Epidermal melanocyte (primary cell): ENCODE measurements around the gene MPIG6B.

ENCODE experiments used
- DNase-seq: peaks from one replicate; pipeline ENCODE4 v3.0.0; 2011; ENCODE audit warnings: low spot score; ENCODE audit not compliant: insufficient read length

MPIG6B gene

GRCh38 chr6:31720196-31720770 is 2.9 kb upstream of the MPIG6B start:
- DNase-seq = no peak

- DNase-seq = no peak
Observed at GRCh38 chr6:31721351-31722020, 1.7 kb upstream of the MPIG6B start, which contains the start of gene LY6G6C. Gene LY6G6C, minus strand, starts transcription at chr6:31721746. Its CDS starts 67 bp downstream, at chr6:31721679.

DNA sequence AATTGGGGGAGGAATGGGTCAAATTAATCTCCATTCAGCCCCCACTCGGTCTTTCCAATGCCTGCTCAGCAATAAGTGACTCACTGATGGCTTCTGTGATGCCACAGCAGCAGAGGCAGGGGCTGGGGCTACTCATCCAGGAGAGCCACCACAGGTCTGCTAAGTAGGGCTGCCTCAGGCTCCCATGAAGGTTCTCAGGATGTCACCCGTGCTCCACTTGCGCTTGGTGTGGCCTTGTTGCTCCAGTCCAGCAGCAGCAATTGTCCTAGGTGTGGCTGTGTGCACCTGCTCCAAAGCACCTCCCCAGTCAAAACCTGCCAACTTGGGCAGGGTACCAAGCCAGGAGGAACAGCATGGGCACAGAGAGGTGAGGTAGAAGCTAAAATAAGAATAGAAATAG is 1.0 kb upstream of the MPIG6B start:
- DNase-seq = no peak

GRCh38 chr6:31723980-31724691 is 963 bp downstream of the MPIG6B start:
- no peak for DNase-seq

DNA sequence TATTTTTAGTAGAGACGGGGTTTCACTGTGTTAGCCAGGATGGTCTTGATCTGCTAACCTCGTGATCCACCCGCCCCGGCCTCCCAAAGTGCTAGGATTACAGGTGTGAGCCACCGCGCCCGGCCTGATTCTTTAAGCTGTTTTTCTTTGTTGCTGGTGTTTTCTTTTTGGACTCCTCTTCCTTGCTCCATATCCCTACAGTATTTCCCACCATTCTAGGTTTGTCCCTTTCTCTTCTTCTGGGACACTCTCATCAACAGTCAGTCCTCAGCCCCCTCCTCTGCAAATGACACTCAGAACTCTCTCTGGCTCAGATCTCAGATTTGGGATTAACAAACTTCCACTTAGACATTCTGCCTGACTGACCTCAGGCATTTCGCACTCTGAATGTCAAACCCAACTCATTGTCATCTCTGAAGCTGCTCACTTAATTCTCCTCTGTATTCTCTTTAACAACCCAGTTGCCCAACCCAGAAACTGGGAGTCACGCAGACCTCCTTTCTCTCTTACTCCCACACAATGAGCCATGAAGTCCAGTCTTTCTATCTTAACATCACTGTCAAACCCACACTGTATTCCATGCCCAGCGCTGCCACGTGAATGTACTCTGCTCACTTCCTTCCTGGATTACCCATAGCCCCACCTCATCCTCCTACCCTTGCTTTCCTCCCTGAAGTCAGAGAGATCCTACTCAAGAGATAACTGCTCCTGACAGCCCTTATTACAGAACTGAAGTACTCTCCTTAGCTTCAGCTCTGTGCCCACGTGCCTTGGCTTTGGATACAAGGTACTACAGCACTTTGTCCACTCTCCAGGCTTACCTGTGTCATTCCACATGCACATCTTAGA is 2.6 kb downstream of the MPIG6B start:
- DNase-seq = no peak

DNA sequence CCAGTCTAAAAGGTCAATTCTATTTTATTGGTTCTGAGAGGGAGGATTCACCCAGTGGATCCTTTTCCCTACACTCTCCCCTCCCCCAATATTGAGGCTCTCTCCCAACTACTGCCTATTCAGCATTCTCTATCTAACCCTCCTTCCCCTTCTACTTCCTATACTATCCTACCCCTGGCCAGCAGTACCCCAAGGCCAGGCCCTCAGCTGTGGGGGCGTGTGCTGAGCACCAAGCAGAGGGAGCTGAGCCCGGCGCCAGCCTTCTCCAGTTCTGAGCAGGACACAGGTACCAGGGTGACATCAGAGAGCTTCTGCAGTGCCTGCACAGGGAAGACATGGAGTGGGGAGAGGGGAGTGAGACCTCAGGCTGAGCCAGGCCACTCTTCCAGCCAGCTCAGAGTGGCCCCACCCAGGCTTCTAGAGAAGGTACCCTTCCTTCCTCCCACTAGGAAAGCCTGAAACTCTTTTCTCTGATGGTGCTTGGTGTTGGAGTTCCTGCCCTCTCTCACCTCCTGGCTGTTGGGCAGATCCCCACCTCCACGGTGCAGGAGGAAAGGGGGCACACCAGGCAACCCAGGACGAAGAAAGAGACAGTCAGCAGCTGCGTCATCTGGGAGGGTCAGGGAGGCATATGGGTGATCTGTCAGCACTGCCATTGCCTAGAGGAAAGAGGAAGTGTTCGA is 4.0 kb downstream of the MPIG6B start:
- no peak for DNase-seq

DNA sequence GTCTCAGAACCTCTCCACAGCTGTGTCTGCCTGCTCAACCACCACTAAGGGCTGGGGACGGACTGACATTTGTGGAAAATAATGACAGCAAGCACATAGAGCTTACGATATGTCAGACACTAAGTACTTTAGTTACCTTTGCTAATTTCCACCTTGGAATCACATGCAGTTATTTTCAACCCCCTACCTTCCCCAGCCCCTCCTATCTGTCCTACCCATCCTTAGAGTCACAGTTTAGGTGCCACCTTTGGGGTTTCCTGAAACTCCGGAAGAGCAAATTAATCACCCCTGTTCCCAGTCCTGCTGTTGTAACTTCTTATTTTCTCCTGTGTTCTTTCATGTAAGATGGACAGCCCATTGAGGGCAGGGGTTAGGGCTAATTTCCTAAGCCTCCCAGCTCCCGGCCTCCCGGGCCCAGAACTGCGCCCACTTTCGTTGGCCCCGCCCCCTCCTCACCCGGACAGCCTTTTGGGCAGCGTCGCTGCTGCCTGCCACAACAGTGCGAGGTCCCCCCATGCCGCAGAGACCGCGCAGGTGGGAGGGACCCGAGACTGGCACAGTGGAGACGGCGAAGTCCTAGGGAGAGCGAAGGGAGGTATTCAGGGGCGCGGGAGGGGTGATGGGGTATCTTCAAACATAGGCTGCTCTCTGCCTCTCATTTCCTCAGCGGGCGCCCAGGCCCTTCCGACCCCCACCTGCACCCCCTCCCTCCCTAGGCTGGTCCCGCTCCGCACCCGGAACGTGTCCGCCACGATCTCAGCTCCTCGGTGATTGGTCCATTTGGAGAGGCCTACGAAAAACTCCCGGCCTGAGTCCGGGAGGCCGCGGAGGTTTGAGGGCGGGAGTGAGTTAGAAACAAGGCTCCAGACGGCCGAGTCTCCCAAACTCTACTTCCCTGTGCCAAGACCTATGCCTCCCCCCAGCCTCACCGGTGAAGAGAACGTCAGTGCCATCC is 4.8 kb downstream of the MPIG6B start:
- no peak for DNase-seq

GRCh38 chr6:31728767-31729514 is 5.8 kb downstream of the MPIG6B start, which contains the start of gene DDAH2:
Gene DDAH2, minus strand, starts transcription at chr6:31729299. Its CDS starts 138 bp downstream, at chr6:31729161.
- no peak for DNase-seq

- peak; percentile 96 for DNase-seq
Observed at GRCh38 chr6:31729515-31729978, 6.4 kb downstream of the MPIG6B start.

DNA sequence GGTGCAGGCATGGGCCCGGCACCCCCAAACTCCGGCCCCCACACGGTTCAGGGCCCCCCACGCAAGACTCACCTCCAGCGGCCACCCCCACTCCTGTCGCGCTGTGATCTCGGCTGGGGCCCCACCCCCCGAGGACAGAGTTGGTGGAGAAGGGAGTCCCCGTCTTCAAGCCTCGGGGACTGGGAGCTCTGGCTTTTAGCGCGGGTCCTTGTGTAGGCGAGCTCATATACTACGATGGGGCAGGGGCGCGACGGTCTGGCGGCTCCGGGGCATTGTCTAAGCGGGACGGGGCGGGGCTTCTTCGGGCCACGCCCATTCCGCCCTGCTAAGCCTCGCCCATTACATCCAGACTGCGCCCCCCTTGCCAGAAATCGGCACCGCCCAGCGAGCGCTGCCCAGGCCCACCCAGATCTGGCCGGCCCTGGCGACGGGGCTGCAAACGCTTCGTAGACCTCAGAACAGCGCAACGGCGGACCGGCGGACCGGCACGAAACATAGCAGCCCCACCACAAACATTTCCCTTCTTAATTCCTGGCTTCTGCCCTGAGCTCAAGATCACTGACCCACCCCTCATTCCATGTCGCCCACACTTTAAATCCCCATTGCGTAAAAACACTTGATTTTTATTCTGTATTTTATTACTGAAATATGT is 6.9 kb downstream of the MPIG6B start:
- DNase-seq = peak; percentile 69

- DNase-seq = no peak
Observed at GRCh38 chr6:31730631-31731086, 7.5 kb downstream of the MPIG6B start.

GRCh38 chr6:31732029-31732428 is 8.9 kb downstream of the MPIG6B start:
- DNase-seq = no peak

DNA sequence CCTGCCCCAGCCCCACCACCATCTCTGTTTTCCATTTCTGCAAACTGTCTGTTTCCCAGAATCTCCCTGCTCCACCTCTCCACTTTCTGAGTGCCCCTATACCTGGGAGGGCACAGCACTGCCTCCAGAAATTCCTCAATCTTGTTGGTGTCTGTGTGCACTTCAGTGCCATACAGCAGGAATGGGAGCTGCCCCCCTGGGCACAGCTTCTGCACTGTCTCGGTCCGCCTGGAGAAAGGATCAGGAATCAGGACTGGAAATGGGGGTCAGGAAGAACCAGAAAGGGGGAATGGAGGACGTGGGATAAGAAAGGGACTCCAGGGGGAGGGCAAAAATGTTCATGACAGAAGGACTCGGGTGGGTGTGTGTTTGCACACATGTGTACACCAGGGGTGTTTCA is 10.6 kb downstream of the MPIG6B start:
- no peak for DNase-seq

- no peak for DNase-seq
Observed at GRCh38 chr6:31734247-31734820, 11.2 kb downstream of the MPIG6B start.

DNA sequence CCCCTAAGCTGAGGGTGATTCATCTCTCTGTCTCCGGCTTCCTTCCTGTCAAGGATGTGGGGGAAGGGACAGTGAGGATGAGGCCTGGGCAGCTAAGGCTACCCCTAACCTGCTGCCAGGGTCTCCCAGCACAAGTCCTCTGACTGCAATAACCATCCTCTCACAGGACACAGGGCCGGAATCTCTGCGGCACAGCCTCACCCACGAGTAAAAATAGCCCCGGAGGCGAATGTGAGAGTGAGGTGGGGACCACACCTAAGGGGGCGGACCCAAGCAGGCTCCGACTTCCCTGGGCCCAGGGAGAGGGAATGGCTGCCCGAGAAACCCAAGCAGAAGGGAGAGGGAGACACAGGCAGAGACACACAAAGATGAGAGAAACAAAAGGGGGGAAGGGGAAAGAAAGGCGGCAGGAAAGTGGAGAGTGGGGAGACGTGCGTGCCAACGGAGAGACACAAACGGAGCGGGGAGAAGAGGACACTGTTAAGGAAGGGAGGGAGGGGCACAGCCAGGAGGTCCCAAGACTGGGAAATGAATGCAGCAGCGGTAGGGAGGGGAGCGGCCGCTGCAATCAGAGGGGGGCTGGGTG is 11.7 kb downstream of the MPIG6B start:
- DNase-seq = no peak

- DNase-seq = peak; percentile 92
Observed at GRCh38 chr6:31736021-31736767, 13.0 kb downstream of the MPIG6B start, which contains the start of gene CLIC1. Gene CLIC1, minus strand, starts transcription at chr6:31736530. Its CDS starts 230 bp downstream, at chr6:31736300.
